Stimulated activated CD4-positive, alpha-beta T cell treated with anti-CD3 and anti-CD28 coated beads, TNF-alpha, amount 100 ng/mL, for 1 hour (primary cell): Measurements from ENCODE around the gene PRLHR.

Source experiments
- DNase-seq, 3 donors: peaks; one replicate each; pipeline ENCODE4 v3.0.0-alpha.2; 2020; ENCODE audit warnings: low read depth in 3 of 3, low spot score in 1 of 3

The PRLHR gene

DNA sequence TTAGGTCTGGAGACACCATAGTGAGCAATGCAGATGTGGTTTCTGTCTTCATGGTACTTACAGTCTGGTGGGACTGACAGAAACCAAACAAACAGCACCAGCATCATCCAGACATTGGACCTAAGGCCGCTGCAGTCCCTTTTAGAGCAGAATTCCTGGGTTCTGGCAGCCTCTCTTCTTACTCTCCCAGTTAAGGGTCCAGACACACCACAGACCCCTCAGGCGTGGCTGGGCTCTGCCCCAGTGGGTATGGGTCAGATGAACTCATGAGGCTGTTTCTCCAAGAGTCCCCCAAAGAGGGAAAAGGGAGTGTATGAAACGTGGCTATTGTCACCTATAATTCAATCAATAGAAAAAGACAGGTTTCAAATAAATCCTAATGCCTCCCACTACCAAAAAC, 31.3 kb downstream of the PRLHR start:
- DNase-seq, result no peak

DNA sequence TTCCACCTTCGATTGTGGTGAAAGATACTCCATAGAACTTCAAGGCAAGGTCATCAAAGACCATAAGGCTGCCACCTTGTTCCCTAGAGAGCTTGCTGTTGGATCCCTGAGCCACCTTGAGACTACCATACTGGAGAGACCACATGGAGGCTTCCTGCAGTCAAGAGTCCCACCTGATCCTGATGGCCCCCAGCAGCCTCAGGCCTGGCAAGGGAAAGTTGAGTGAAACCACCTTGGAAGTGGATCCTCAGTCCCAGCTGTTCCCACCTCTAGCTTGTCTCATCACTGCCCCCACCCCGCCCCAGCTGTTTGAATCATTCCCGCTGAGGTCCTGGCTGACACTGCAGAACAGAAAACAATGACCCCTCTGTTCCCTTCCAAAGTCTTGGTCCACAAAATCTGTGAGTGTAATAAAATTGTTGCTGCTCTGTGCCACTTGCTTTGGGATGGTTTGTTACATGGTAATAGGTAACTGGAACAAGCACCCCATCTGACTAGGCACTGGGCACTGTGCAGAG, 32.0 kb downstream of the PRLHR start:
- DNase-seq, result no peak

DNA sequence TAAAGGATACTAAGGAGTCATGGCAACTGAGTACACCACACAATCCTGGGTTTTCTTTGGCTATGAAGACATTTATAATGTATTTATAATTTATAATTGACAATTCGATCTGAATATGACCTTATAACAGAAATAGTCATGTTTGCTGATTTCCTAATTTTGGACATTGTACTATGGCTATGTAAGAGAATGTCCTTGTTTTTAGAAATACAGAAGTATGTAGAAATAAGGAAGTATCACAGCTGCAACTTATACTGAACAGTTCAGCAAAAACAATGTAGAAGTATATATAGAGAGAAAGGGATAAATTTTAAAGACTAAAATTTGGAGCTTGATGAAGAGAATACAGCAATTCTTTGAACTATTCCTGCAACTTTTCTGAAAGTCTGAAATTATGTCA, 32.6 kb downstream of the PRLHR start:
- no peak for DNase-seq

DNA sequence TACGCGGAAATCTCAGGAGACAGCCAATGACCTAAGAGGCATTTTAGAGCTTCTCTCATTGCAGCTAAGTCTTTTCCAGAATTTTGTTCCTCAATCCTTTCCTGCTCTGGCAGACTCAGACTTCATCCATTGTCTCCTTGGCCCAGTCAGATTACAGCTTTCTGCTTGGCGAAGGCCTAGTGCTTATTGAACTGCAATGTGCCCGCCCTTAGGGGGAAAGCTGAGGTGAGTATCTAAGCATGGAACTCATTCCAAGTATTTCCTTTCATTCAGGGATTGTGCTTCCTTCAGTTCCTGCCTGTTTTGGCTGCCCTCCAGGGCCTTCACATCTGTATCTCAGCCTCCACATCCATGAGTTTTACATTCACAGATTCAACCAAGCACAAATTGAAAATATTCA, 37.5 kb downstream of the PRLHR start:
- DNase-seq, result no peak

DNA sequence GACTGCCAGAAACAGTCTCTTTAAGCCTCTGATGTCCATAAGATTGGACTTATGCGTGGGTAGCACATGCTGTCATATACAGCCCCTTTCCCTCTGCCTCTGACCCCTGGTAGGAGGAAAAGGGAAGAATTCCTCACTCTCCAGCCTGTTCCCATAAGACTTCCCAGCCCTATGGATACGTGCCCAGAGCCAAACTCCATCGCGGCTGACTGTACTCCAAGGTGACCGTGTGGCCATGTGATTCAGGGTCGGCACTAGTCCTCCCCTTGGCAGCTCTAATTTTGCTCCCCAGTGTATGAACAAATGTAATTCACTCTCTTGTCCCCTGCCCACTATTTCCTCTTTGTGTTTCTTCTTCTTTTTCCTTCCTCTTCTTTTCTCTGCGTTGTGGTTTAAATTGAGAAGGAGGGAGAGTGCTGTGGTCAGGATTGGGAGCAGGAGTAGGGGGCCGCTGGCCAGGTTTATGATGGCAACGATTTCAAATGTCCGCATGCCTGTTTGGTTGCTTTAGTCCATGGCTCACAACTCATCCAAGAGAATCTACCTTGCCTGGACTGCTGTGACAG, 43.8 kb downstream of the PRLHR start:
- no peak for DNase-seq

DNA sequence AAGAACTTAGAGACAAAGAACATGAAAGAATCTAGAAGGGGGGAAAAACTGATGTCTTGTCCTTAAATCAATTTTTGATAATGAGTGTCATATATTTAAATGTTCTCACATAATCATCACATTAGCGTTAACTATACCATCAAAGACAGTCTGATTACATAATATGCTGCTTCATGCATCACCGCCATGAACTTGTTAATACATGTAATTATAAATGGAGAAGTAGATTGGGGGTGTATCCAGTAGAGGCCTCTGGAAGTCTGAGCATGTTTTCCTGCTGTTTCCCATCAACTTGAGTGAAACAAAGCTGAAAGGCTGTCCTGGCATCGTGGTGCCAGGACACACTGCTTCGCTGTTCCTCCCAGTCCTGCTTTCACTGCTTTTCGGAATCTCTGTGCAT, 48.2 kb downstream of the PRLHR start:
- no peak for DNase-seq

DNA sequence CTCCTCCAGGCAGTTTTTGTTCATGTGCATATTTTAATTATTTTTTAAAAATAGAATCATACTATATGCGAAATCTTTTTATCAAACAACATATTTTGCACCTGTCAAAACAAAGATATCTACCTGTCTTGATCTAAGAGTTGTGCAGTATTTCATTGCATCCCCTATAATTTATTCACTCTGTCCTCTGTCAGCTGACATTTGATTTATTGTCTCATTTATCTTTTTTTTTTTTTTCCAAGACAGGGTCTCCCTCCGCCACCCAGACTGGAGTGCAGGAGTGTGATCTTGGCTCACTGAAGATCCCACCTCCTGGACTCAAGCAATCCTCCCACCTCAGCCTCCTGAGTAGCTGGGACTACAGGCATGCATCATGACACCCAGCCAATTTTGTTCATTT, 49.0 kb downstream of the PRLHR start:
- DNase-seq, result no peak

DNA sequence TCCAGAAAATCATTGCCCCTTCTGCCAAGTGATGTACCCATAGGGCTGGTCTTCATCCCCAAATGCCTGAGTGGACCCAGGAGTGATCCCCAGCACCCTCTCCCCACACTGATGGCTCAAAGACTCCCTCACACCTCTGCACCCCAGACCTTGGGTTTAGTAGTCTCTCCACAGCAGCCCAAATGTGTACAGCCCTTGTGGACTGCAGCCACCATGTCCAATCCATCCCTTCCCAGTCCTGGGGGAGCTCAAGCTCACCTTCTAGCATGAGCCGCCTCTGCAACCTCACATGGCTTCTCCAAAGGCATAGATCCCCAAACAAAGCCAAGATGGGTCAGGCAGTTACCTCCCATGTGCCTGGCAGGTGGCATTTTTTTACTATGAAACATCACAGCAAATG, 50.1 kb downstream of the PRLHR start:
- DNase-seq, result no peak

DNA sequence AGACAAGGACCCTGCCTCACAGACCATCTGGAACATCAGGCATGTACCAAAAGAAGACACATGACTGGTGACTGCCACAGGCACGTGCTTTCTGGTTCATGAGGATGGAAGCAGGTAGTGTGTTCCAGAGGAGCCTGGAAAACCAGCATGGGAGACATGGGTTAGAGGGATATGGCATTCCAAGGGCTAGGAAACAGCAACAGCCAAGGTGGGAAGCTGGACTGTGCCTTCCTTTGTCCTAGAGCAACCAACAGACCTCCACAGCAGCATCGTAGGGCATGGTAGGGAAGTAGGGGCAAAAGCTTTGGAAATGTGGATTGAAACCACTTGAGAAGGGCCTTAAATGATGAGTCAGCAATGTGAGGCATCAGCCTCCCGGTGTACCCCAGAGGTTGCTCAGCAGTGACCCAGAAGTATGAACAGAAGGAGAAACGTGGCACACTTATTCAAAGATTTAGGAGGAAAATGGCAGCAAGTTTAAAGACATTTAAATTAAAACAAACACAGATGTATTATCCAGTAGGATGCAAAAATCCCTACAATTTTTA, 51.0 kb downstream of the PRLHR start:
- DNase-seq, result no peak

DNA sequence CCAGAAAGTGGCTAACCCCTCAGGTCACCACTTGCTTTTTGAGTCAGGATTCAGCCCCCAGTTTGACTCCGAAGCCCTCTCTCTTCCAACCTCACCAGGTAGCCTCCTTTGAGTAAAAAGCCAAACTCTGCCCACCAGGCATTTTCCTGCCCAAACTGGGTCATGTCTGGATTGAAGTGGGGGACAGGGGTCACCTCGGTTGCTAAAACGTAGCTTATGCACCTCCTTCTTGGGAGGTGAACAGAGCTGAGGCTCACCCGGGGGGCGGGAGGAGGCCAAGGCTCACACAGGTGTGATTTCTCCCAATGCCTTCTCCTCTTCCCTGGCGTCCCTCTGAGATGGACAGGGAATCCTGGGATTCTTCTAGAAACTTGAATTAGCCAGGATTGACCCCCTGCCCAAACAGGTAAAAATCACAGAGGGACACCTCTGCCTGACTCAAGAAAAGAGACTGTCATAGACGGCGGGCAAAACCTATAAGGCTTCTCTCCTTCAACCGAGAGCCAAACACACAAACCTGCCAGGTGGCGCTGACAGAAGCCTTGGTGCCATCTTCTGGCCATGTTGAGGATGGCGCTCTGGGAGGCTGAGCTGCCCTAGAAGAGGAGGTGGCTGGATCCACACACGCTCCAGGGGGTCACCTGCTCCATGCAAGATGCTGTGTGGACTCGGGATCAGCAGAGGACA, 51.6 kb downstream of the PRLHR start:
- DNase-seq, result peak in 1 of 3 donors; percentile 21

DNA sequence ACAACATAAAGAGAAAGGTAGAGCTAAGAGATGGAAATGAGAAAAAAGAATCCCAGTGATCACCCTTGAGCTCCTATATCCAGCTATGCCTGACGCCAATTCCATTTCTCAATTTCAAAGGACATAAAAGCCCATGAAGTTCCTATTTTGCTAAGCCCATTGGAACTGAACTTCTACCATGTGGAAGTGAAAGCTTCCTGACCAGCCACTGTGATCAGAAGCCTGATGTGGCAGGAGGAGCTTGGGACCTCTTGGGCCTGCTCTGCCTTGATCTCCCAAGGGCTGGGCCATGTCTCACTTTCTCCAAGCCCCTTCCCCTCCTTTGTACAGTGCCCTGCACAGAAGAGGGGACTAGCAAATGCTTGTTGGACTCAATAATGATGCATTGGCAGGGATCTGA, 52.7 kb downstream of the PRLHR start:
- DNase-seq, result no peak

DNA sequence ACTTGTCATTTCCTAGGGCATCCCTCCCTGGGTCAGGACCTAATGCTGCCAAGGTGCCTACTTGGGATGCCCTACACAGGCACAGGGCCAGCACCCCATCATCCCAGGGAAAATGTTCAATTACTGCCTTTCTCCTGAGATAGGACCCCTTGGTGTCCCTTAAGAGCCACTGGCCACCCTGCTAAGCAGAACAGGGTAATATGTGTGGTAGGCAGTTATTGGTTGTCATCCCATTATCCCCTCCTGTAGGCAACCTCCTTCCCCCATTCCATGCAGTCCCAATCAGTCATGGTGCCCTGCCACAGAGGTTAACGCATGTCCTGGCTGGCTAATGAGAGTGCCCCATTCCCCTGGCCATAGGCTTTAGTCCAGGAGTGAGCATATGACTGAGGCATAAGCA, 53.2 kb downstream of the PRLHR start:
- DNase-seq, result no peak

DNA sequence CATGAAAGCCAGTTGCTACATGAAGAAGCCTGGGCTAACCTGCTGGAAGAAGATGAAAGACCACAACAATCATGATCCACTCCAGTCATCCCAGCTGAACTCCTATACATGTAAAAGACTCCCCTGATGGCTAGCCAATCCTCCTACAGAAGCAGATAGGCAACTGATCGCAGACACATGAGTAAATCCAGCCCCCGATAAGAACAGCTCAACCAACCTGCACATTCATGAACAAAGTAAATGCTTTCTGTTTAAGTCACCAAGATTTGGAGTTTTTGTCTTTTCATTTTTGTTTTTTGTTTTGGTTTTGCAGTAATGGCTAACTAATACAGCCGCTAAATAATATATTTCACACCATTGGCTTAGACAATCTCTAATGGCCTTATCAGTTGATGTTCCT, 53.7 kb downstream of the PRLHR start:
- no peak for DNase-seq
